ENCODE data around the gene TTYH2. TPM values are rescaled to one million over a fixed set of nuclear protein-coding genes. Genes with fewer than 3 reads are reported as not detected.
"Not testable (repeated sequence)": the region's sequence is repeated elsewhere in the genome, so short reads cannot be mapped to it uniquely, and the experiment has no call there.

TTYH2 gene
- total RNA-seq, 1 experiment from 2014 or later: 4.5 TPM

- no peak for TF ChIP-seq ZNF263 (CRISPR knock-in tag; IDR thresholded peaks at IDR 0.05; ENCODE audit: low read depth)
- TF ChIP-seq ERG (CRISPR knock-in tag; IDR thresholded peaks at IDR 0.05): no peak
- TF ChIP-seq ZNF416 (CRISPR knock-in tag; IDR thresholded peaks at IDR 0.05): no peak
- no peak for TF ChIP-seq HMGA2 (CRISPR knock-in tag; IDR thresholded peaks at IDR 0.05)
- no peak for TF ChIP-seq IRF2 (CRISPR knock-in tag; IDR thresholded peaks at IDR 0.05; ENCODE audit: borderline replicate concordance, low read depth)
- TF ChIP-seq CREM (CRISPR knock-in tag; IDR thresholded peaks at IDR 0.05): no peak
- no peak for TF ChIP-seq JUN (CRISPR knock-in tag; IDR thresholded peaks at IDR 0.05)
Measured at GRCh38 chr17:74281799-74282198, 68.4 kb downstream of the TTYH2 start (continued).

GRCh38 chr17:74282274-74282586 lies 68.9 kb downstream of the TTYH2 start:
- H3K36me3 Mint-ChIP-seq; H3K9me3 Mint-ChIP-seq; H3K4me1 Mint-ChIP-seq; DNase-seq (ENCODE audit: low spot score); H3K4me3 Mint-ChIP-seq; H3K27me3 Mint-ChIP-seq (ENCODE audit: low read depth); POLR2A ChIA-PET; ATAC-seq; H3K27ac Mint-ChIP-seq: not testable (repeated sequence)
- CTCF ChIA-PET: interaction anchor here (1.9 kb wide), 1 partner anchor 82 kb away, joined by 7 read pairs; no protein-coding TSS in a partner anchor

- Mint-ChIP-seq H3K36me3 (no peaks in the 10 kb centered on the region), H3K4me1 (peaks cover 7% of the 10 kb centered on the region; the same call in 1 of the 2 replicates), H3K9me3 (no peaks in the 10 kb centered on the region), H3K27me3 (ENCODE audit: low read depth) (no peaks in the 10 kb centered on the region; the same call in 1 of the 2 replicates), H3K27ac (no peak overlapping the region), H3K4me3 (no peak overlapping the region)
- DNase-seq (ENCODE audit: low spot score) (no peak), ATAC-seq (no peak)
- CTCF ChIA-PET: interaction anchor here (5.3 kb wide), 1 partner anchor 15 kb away, joined by 112 read pairs; no protein-coding TSS in a partner anchor
- POLR2A ChIA-PET: no interaction called here
- no peak for TF ChIP-seq E2F4 (CRISPR knock-in tag; IDR thresholded peaks at IDR 0.05; ENCODE audit: borderline replicate concordance, low read depth)
- no peak for TF ChIP-seq ZNF138 (CRISPR knock-in tag; conservative IDR thresholded peaks at IDR 0.05)
- TF ChIP-seq CREB1 (CRISPR knock-in tag; IDR thresholded peaks at IDR 0.05): no peak
- TF ChIP-seq CBFB (CRISPR knock-in tag; IDR thresholded peaks at IDR 0.05; ENCODE audit: low read depth): no peak
- no peak for TF ChIP-seq ELF4 (CRISPR knock-in tag; IDR thresholded peaks at IDR 0.05; ENCODE audit: low read depth)
- no peak for TF ChIP-seq HMGXB4 (CRISPR knock-in tag; IDR thresholded peaks at IDR 0.05)
- no peak for TF ChIP-seq JUN (CRISPR knock-in tag; IDR thresholded peaks at IDR 0.05)
- TF ChIP-seq KAT7 (CRISPR knock-in tag; IDR thresholded peaks at IDR 0.05; ENCODE audit: borderline replicate concordance): no peak
- TF ChIP-seq EMX1 (CRISPR knock-in tag; IDR thresholded peaks at IDR 0.05): no peak
- TF ChIP-seq RELA (CRISPR knock-in tag; IDR thresholded peaks at IDR 0.05; ENCODE audit: borderline replicate concordance): no peak
- TF ChIP-seq FOXJ3 (CRISPR knock-in tag; IDR thresholded peaks at IDR 0.05; ENCODE audit: borderline replicate concordance): no peak
- no peak for TF ChIP-seq MLX (CRISPR knock-in tag; IDR thresholded peaks at IDR 0.05)
- no peak for TF ChIP-seq GABPB1 (CRISPR knock-in tag; IDR thresholded peaks at IDR 0.05)
- TF ChIP-seq ZNF317 (CRISPR knock-in tag; IDR thresholded peaks at IDR 0.05; ENCODE audit: borderline replicate concordance, low read depth): no peak
- no peak for TF ChIP-seq ZNF425 (CRISPR knock-in tag; conservative IDR thresholded peaks at IDR 0.05)
- no peak for TF ChIP-seq RORB (CRISPR knock-in tag; IDR thresholded peaks at IDR 0.05)
- TF ChIP-seq ESRRA (CRISPR knock-in tag; IDR thresholded peaks at IDR 0.05; ENCODE audit: borderline replicate concordance): no peak
- no peak for TF ChIP-seq ETV6 (CRISPR knock-in tag; IDR thresholded peaks at IDR 0.05)
- no peak for TF ChIP-seq PREB (CRISPR knock-in tag; IDR thresholded peaks at IDR 0.05; ENCODE audit: borderline replicate concordance)
Measured at GRCh38 chr17:74282587-74283370, 69.4 kb downstream of the TTYH2 start.

All from WTC11 (cell line).